ENCODE data around the gene TIGD1. TPM values are rescaled to one million over a fixed set of nuclear protein-coding genes. Genes with fewer than 3 reads are reported as not detected.

TIGD1 gene
- total RNA-seq, 1 donor: 7.8 TPM

- no peak for TF ChIP-seq CTCF (IDR thresholded peaks at IDR 0.05; ENCODE audit: insufficient read depth, low read length)
- DNase-seq (ENCODE audit: low read depth): no peak
- no peak overlapping the region for H3K4me3 ChIP-seq (ENCODE audit: low read depth, low read length)
These were observed 8.2 kb downstream of the TIGD1 start for GRCh38 chr2:232541961-232542714.

- no peak for DNase-seq (ENCODE audit: low read depth)
- no peak overlapping the region for H3K4me3 ChIP-seq (ENCODE audit: low read depth, low read length)
- no peak for TF ChIP-seq CTCF (IDR thresholded peaks at IDR 0.05; ENCODE audit: insufficient read depth, low read length)
These were observed 9.0 kb downstream of the TIGD1 start for GRCh38 chr2:232541195-232541960.

GRCh38 chr2:232540441-232541041, 9.8 kb downstream of the TIGD1 start:
- no peak for TF ChIP-seq CTCF (IDR thresholded peaks at IDR 0.05; ENCODE audit: insufficient read depth, low read length)
- no peak overlapping the region for H3K4me3 ChIP-seq (ENCODE audit: low read depth, low read length)
- DNase-seq (ENCODE audit: low read depth): no peak

GRCh38 chr2:232539298-232540231, 10.8 kb downstream of the TIGD1 start, which contains the start of gene CHRNG:
CHRNG (plus strand) TSS chr2:232539692; CDS start chr2:232539748, 56 bp downstream.
- no peak for DNase-seq (ENCODE audit: low read depth)
- H3K4me3 ChIP-seq (ENCODE audit: low read depth, low read length): no peak within 1 kb of the TSS
- TF ChIP-seq CTCF (IDR thresholded peaks at IDR 0.05; ENCODE audit: insufficient read depth, low read length): no peak

GRCh38 chr2:232538671-232539070, 11.7 kb downstream of the TIGD1 start:
- TF ChIP-seq CTCF (IDR thresholded peaks at IDR 0.05; ENCODE audit: insufficient read depth, low read length): no peak
- no peak overlapping the region for H3K4me3 ChIP-seq (ENCODE audit: low read depth, low read length)
- DNase-seq (ENCODE audit: low read depth): no peak

- no peak overlapping the region for H3K4me3 ChIP-seq (ENCODE audit: low read depth, low read length)
- DNase-seq (ENCODE audit: low read depth): no peak
- TF ChIP-seq CTCF (IDR thresholded peaks at IDR 0.05; ENCODE audit: insufficient read depth, low read length): no peak
These were observed 12.9 kb downstream of the TIGD1 start for GRCh38 chr2:232537499-232537898.

All from fibroblast of the aortic adventitia (primary cell).